DMS 273 (cell line): ENCODE measurements around the gene CNDP2.

Experiments
- DNase-seq: peaks from one replicate; lab custom pipeline; 2025; ENCODE audit not compliant: unreplicated experiment; lab: John Stamatoyannopoulos, UW

The CNDP2 gene

GRCh38 chr18:74495581-74496507, at the start of gene CNDP2:
CNDP2 (plus strand) TSS chr18:74496363; CDS start chr18:74499974, 3,611 bp downstream.
- DNase-seq: peak; percentile 99

- no peak for DNase-seq
Measured at GRCh38 chr18:74446631-74447403, 49.3 kb upstream of the CNDP2 start.

- DNase-seq: no peak
Measured at GRCh38 chr18:74447404-74448152, 48.6 kb upstream of the CNDP2 start.

GRCh38 chr18:74450626-74451025, 45.5 kb upstream of the CNDP2 start:
- DNase-seq: no peak

GRCh38 chr18:74451148-74451547, 45.0 kb upstream of the CNDP2 start:
- DNase-seq: no peak

- DNase-seq: no peak
Measured at GRCh38 chr18:74453016-74453566, 43.1 kb upstream of the CNDP2 start.

- no peak for DNase-seq
Measured at GRCh38 chr18:74453642-74454198, 42.4 kb upstream of the CNDP2 start.

GRCh38 chr18:74454279-74454751, 41.8 kb upstream of the CNDP2 start:
- DNase-seq: no peak

- no peak for DNase-seq
Measured at GRCh38 chr18:74455386-74455785, 40.8 kb upstream of the CNDP2 start.

- DNase-seq: no peak
Measured at GRCh38 chr18:74456017-74456348, 40.2 kb upstream of the CNDP2 start.

- peak; percentile 25 for DNase-seq
Measured at GRCh38 chr18:74456349-74457042, 39.7 kb upstream of the CNDP2 start.

GRCh38 chr18:74457043-74457724, 39.0 kb upstream of the CNDP2 start, which contains the start of gene DIPK1C:
DIPK1C (minus strand) TSS chr18:74457308; CDS start chr18:74457259, 49 bp downstream.
- DNase-seq: peak; percentile 37

GRCh38 chr18:74457725-74458421, 38.3 kb upstream of the CNDP2 start:
- no peak for DNase-seq

GRCh38 chr18:74459889-74460288, 36.3 kb upstream of the CNDP2 start:
- DNase-seq: peak; percentile 28

GRCh38 chr18:74460825-74461224, 35.3 kb upstream of the CNDP2 start:
- no peak for DNase-seq

- DNase-seq: no peak
Measured at GRCh38 chr18:74463254-74463653, 32.9 kb upstream of the CNDP2 start.

- DNase-seq: no peak
Measured at GRCh38 chr18:74463983-74464382, 32.2 kb upstream of the CNDP2 start.

GRCh38 chr18:74465775-74466174, 30.4 kb upstream of the CNDP2 start:
- DNase-seq: no peak
